Measurements from ENCODE around the gene TOR1AIP1.

DNA sequence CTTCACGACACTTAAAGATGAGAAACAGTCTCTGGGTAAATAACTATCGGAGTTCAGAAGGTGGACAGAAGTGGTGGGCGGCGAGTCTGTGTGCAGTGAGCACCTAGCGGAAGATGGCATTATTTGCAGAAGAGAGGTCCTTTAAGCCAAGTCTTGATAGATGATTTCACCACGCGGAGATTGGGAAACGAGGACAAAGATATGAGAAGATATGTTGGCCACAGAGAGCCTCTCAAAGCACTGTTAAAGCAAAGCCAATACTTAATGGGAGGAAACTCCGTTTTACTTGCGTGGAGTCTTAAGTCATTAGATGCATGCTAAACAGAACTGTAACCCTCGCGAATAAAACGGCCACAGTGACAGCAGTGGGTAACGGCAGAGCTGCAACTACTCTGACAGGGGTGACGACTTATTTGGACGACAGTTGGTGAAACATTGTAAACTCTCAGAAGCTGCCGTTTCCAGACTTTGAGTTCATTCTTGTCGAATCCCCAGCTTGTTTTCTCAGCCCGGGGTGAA is 71.9 kb downstream of the TOR1AIP1 start:
- TF ChIP-seq, protein P1, sequence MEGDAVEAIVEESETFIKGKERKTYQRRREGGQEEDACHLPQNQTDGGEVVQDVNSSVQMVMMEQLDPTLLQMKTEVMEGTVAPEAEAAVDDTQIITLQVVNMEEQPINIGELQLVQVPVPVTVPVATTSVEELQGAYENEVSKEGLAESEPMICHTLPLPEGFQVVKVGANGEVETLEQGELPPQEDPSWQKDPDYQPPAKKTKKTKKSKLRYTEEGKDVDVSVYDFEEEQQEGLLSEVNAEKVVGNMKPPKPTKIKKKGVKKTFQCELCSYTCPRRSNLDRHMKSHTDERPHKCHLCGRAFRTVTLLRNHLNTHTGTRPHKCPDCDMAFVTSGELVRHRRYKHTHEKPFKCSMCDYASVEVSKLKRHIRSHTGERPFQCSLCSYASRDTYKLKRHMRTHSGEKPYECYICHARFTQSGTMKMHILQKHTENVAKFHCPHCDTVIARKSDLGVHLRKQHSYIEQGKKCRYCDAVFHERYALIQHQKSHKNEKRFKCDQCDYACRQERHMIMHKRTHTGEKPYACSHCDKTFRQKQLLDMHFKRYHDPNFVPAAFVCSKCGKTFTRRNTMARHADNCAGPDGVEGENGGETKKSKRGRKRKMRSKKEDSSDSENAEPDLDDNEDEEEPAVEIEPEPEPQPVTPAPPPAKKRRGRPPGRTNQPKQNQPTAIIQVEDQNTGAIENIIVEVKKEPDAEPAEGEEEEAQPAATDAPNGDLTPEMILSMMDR (conservative IDR thresholded peaks at IDR 0.05), result peak; percentile 37
- TF ChIP-seq ZFX (IDR thresholded peaks at IDR 0.05), result no peak

Measured in C4-2B (cell line).